Lung (tissue), 12 donors: Measurements from ENCODE around the gene DNAAF5. TPM values are rescaled to one million over a fixed set of nuclear protein-coding genes. Genes with fewer than 3 reads are reported as not detected.

Source experiments
- ATAC-seq: fragments of 200-7000 bp; cut with Tn5 transposase; one replicate; pipeline ENCODE4 v1.9.1; 2020; ENCODE audit warnings: moderate number of reproducible peaks; ENCODE audit not compliant: insufficient read depth, low FRiP score
- DNase-seq, 3 donors: peaks; one replicate each; pipeline ENCODE4 v3.0.0-alpha.2; 2013 to 2017
- H3K27ac ChIP-seq, 2 donors: one replicate each; pipeline ENCODE4 v1.5.1; 2013; ENCODE audit warnings: mild to moderate bottlenecking in 2 of 2, moderate library complexity in 2 of 2, control low read depth in 1 of 2, inconsistent platforms in 1 of 2, low read depth in 1 of 2, low read length in 1 of 2
- H3K27me3 ChIP-seq, 3 donors: one replicate each; pipeline ENCODE4 v1.5.1; 2013; ENCODE audit warnings: low read length in 2 of 3; ENCODE audit not compliant: control insufficient read depth in 3 of 3, insufficient read depth in 3 of 3
- H3K36me3 ChIP-seq, 4 donors: one replicate each; pipeline ENCODE4 v1.5.1; 2013; ENCODE audit warnings: low read length in 4 of 4, mild to moderate bottlenecking in 1 of 4, moderate library complexity in 1 of 4; ENCODE audit not compliant: control insufficient read depth in 4 of 4, insufficient read depth in 4 of 4
- H3K4me1 ChIP-seq, 5 donors: one replicate each; pipeline ENCODE4 v1.5.1; 2013; ENCODE audit warnings: low read length in 5 of 5, mild to moderate bottlenecking in 2 of 5, moderate library complexity in 1 of 5; ENCODE audit not compliant: control insufficient read depth in 5 of 5, insufficient read depth in 5 of 5
- H3K4me3 ChIP-seq: one replicate; pipeline ENCODE4 v1.5.1; 2013; ENCODE audit warnings: mild to moderate bottlenecking, control low read depth, moderate library complexity
- H3K9ac ChIP-seq, 2 donors: one replicate each; pipeline ENCODE4 v1.5.1; 2013; ENCODE audit warnings: low read length in 2 of 2, control low read depth in 1 of 2; ENCODE audit not compliant: insufficient read depth in 1 of 2
- H3K9me3 ChIP-seq, 4 donors: one replicate each; pipeline ENCODE4 v1.5.1; 2013; ENCODE audit warnings: low read length in 3 of 4, mild to moderate bottlenecking in 1 of 4, moderate library complexity in 1 of 4; ENCODE audit not compliant: control insufficient read depth in 4 of 4, insufficient read depth in 3 of 4
- CTCF ChIP-seq: IDR thresholded peaks from 2 replicates; pipeline ENCODE4 v1.5.1; 2012; ENCODE audit warnings: mild to moderate bottlenecking; ENCODE audit errors: control extremely low read depth, extremely low read depth
- WGBS, 2 donors: extraction: QIAGEN DNeasy Blood & Tissue Kit; methylation state at CpG; one replicate each; pipeline ENCODE4 v1.1.7; 2013; 5-methylcytosine and 5-hydroxymethylcytosine counted together
- polyA plus RNA-seq, 2 donors: library from polyadenylated mRNA; stranded (reverse); fragments of 200-250 nt; gene quantifications; one replicate each; pipeline ENCODE4 v1.2.1, GENCODE V29; 2013
- total RNA-seq, 2 donors: library from RNA; depleted of rRNA in 1 of 2; stranded (reverse); fragments of >200 nt in 1 of 2; gene quantifications; one replicate each; pipeline ENCODE4 v1.2.1, GENCODE V29; 2014 to 2021
- donor health status: control.
- donor health status: control.
- donor health status: Bipolar disorder and iron deficiency.
- donor health status: healthy.
- donor health status: DM: yes; HTN: yes; CAD: no.

Gene DNAAF5
- total and polyA plus RNA-seq, 4 donors, result 10.2 to 30.2 (median 18.6) TPM

- DNase-seq (peak in 2 of 3 donors; percentile 39 to 59), ATAC-seq (no peak)
- 74 to 76% methylated on average over 6 of the region's 6 CpGs for WGBS, 2 donors
- peak overlapping the region in 1 of 2 donors; percentile 49 for H3K9ac ChIP-seq
- peak overlapping the region in 1 of 2 donors; percentile 30 for H3K27ac ChIP-seq
- H3K4me1 ChIP-seq, result peaks cover 6 to 26% (median 12%) of the 10 kb centered on the region in 5 donors
- peaks cover 0 to 7% (median 0%) of the 10 kb centered on the region in 4 donors for H3K36me3 ChIP-seq
- no peaks in the 10 kb centered on the region for H3K27me3 ChIP-seq
- no peak for TF ChIP-seq CTCF
- no peaks in the 10 kb centered on the region for H3K9me3 ChIP-seq
- H3K4me3 ChIP-seq, result no peak overlapping the region
Observed at GRCh38 chr7:825386-825785, 98.9 kb downstream of the DNAAF5 start.

GRCh38 chr7:826230-826917, 99.9 kb downstream of the DNAAF5 start:
- ATAC-seq (no peak), DNase-seq (no peak)
- no peak for TF ChIP-seq CTCF
- 75 to 81% methylated on average over 29 of the region's 29 CpGs for WGBS, 2 donors
- Histone ChIP-seq H3K27ac (peak overlapping the region; percentile 1 to 81), H3K4me3 (no peak overlapping the region), H3K36me3 (peaks cover 0 to 7% (median 0%) of the 10 kb centered on the region in 4 donors), H3K27me3 (no peaks in the 10 kb centered on the region), H3K4me1 (peaks cover 6 to 33% (median 14%) of the 10 kb centered on the region in 5 donors), H3K9ac (peak overlapping the region in 1 of 2 donors; percentile 49), H3K9me3 (no peaks in the 10 kb centered on the region)

GRCh38 chr7:828793-829561, 102.5 kb downstream of the DNAAF5 start:
- Histone ChIP-seq H3K36me3 (peaks cover 0 to 4% (median 2%) of the 10 kb centered on the region in 4 donors), H3K4me1 (peaks cover 11 to 26% (median 13%) of the 10 kb centered on the region in 5 donors), H3K27ac (peak overlapping the region in 1 of 2 donors; percentile 3), H3K4me3 (no peak overlapping the region), H3K9me3 (no peaks in the 10 kb centered on the region), H3K27me3 (no peaks in the 10 kb centered on the region), H3K9ac (no peak overlapping the region)
- ATAC-seq (no peak), DNase-seq (no peak)
- WGBS, 2 donors, result 93 to 94% methylated on average over 14 of the region's 14 CpGs
- TF ChIP-seq CTCF, result no peak
